HEK293 (cell line): ENCODE data around the gene POLN.

Source experiments
- CTCF ChIA-PET: fragments of 350-600 bp; formaldehyde crosslinking; extraction: SDS; loops from one replicate; lab custom pipeline; 2021; ENCODE audit warnings: antibody characterized with exemption; lab: Yijun Ruan, JAX
- POLR2A ChIA-PET: fragments of 300-600 bp; formaldehyde crosslinking; extraction: SDS; loops from one replicate; lab custom pipeline; 2020; ENCODE audit warnings: antibody characterized with exemption, inconsistent platforms; lab: Yijun Ruan, JAX
- H3K27ac ChIP-seq: fragments of 200-500 bp; sonication (Bioruptor generic); 2 replicates; pipeline ENCODE4 v1.5.1; 2014; ENCODE audit warnings: low read depth, low read length, control low read depth, inconsistent platforms; ENCODE audit errors: extremely low read depth
- H3K36me3 ChIP-seq, 2 experiments: fragments of 200-500 bp in 1 of 2; sonication (Bioruptor generic) in 1 of 2; 1 replicate in 1 of 2; 2 replicates in 1 of 2; pipeline ENCODE4 v1.5.1; 2014 to 2017; ENCODE audit warnings: inconsistent platforms in 2 of 2, low read length in 2 of 2; ENCODE audit not compliant: control insufficient read depth in 2 of 2, insufficient read depth in 1 of 2
- H3K4me1 ChIP-seq: fragments of 200-500 bp; sonication (Bioruptor generic); 2 replicates; pipeline ENCODE4 v1.5.1; 2014; ENCODE audit warnings: mild to moderate bottlenecking, low read length, inconsistent platforms; ENCODE audit not compliant: control insufficient read depth, insufficient read depth
- H3K4me3 ChIP-seq: 2 replicates; pipeline ENCODE4 v1.5.1; 2011; ENCODE audit warnings: low read depth, mild to moderate bottlenecking, control low read depth, low read length, moderate library complexity
- H3K9me3 ChIP-seq: fragments of 200-500 bp; sonication (Bioruptor generic); 2 replicates; pipeline ENCODE4 v1.5.1; 2014; ENCODE audit warnings: low read depth, low read length, inconsistent platforms; ENCODE audit not compliant: control insufficient read depth, insufficient read depth
- AEBP2 ChIP-seq: fragments of 450-650 bp; formaldehyde crosslinking; IDR thresholded peaks from 2 replicates; pipeline ENCODE4 v1.5.1; 2016; ENCODE audit warnings: missing biosample characterization, missing genetic modification characterization, borderline replicate concordance
- PRDM1 ChIP-seq: fragments of 450-650 bp; formaldehyde crosslinking; IDR thresholded peaks from 2 replicates; pipeline ENCODE4; 2016; ENCODE audit warnings: missing biosample characterization, missing genetic modification characterization
- PRDM6 ChIP-seq: fragments of 450-650 bp; formaldehyde crosslinking; IDR thresholded peaks from 2 replicates; pipeline ENCODE4 v1.5.1; 2017; ENCODE audit warnings: missing biosample characterization, missing genetic modification characterization
- SALL2 ChIP-seq: fragments of 450-650 bp; formaldehyde crosslinking; IDR thresholded peaks from 2 replicates; pipeline ENCODE4 v1.5.0; 2017; ENCODE audit warnings: missing biosample characterization, mild to moderate bottlenecking, missing genetic modification characterization, borderline replicate concordance
- ZNF223 ChIP-seq: fragments of 450-650 bp; formaldehyde crosslinking; IDR thresholded peaks from 2 replicates; pipeline ENCODE4 v1.5.1; 2016; ENCODE audit warnings: missing biosample characterization, missing genetic modification characterization
- ZNF311 ChIP-seq: fragments of 450-650 bp; formaldehyde crosslinking; IDR thresholded peaks from 2 replicates; pipeline ENCODE4 v1.5.1; 2017; ENCODE audit warnings: missing biosample characterization, missing genetic modification characterization, borderline replicate concordance
- ZNF366 ChIP-seq: fragments of 450-650 bp; formaldehyde crosslinking; conservative IDR thresholded peaks from 2 replicates; pipeline ENCODE4 v1.5.1; 2016; ENCODE audit warnings: missing biosample characterization, missing genetic modification characterization
- ZNF37A ChIP-seq: fragments of 450-650 bp; IDR thresholded peaks from 2 replicates; pipeline ENCODE4 v1.5.1; 2018; ENCODE audit warnings: missing biosample characterization, missing genetic modification characterization
- ZNF391 ChIP-seq: fragments of 450-650 bp; formaldehyde crosslinking; IDR thresholded peaks from 2 replicates; pipeline ENCODE4 v1.5.1; 2016; ENCODE audit warnings: low read depth, missing biosample characterization, missing genetic modification characterization, borderline replicate concordance
- ZNF560 ChIP-seq: fragments of 450-650 bp; formaldehyde crosslinking; IDR thresholded peaks from 2 replicates; pipeline ENCODE4 v1.5.1; 2017; ENCODE audit warnings: missing biosample characterization, missing genetic modification characterization, borderline replicate concordance
- ZNF571 ChIP-seq: fragments of 450-650 bp; formaldehyde crosslinking; IDR thresholded peaks from 2 replicates; pipeline ENCODE4 v1.5.0; 2017; ENCODE audit warnings: missing biosample characterization, missing genetic modification characterization
- ZNF670 ChIP-seq: fragments of 450-650 bp; formaldehyde crosslinking; IDR thresholded peaks from 2 replicates; pipeline ENCODE4 v1.5.1; 2016; ENCODE audit warnings: missing biosample characterization, missing genetic modification characterization, low read depth
- ZSCAN4 ChIP-seq: fragments of 450-650 bp; formaldehyde crosslinking; IDR thresholded peaks from 2 replicates; pipeline ENCODE4 v1.5.1; 2017; ENCODE audit warnings: missing biosample characterization, missing genetic modification characterization
- TF ChIP-seq, protein P1 (sequence below): fragments of 450-650 bp; formaldehyde crosslinking; IDR thresholded peaks from 2 replicates; pipeline ENCODE4 v1.5.1; 2017; ENCODE audit warnings: missing biosample characterization, missing genetic modification characterization

Gene POLN

GRCh38 chr4:2241003-2241402 lies 918 bp downstream of the POLN start:
- ChIA-PET CTCF (interaction anchor here (1.1 to 2.8 kb wide), 2 partner anchors 21 to 22 kb away, joined by 4 to 10 read pairs; no protein-coding TSS in a partner anchor), POLR2A (interaction anchor here (0.9 to 1.4 kb wide), 4 partner anchors 9 to 109 kb away, joined by 3 to 7 read pairs (median 4); partner anchors contain the start of gene MXD4)
- no peak for TF ChIP-seq ZNF560 (tag by site-specific recombination)
- no peak for TF ChIP-seq ZNF670 (tag by site-specific recombination)
- TF ChIP-seq SALL2 (tag by site-specific recombination), result no peak
- TF ChIP-seq ZNF223 (tag by site-specific recombination), result no peak
- H3K4me1 ChIP-seq, result no peaks in the 10 kb centered on the region; the same call in 1 of the 2 replicates
- H3K36me3 ChIP-seq, result peaks cover 0 to 36% of the 10 kb centered on the region in 2 experiments; a peak in 2 of 3 replicates
- H3K9me3 ChIP-seq, result no peaks in the 10 kb centered on the region
- H3K4me3 ChIP-seq, result peak overlapping the region; percentile 81
- H3K27ac ChIP-seq, result peak overlapping the region; percentile 53; the same call in 1 of the 2 replicates

DNA sequence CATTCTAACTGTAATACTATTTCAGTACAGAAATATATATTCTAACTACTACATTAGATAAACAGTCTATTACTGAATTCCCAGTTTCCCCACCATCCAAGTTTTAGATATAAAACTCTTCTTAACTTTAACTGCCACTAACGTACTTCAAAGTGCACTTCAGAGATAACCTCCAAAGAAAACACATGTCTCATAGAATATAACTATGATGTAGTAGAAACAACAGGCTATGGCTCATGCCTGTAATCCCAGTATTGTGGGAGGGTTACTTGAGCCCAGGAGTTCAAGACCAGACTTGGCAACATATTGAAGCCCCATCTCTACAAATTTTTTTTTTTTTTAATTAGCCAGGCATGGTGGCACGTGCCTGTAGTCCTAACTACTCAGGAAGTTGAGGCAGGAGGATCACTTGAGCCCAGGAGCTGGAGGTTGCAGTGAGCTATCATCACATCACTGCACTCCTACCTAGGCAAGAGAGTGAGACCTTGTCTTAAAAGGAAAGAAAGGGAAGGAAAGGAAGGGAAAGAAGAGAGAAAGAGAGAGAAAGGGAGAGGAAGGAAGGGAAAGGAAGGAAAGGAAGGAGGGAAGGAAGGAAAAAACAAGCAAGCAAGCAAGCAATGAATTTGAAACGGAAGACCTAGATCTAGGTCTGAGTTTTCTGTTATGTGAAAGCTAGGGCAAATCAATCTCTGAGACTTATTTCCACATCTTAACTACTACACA lies 4.8 kb downstream of the POLN start:
- ChIA-PET CTCF (interaction anchor here (0.5 to 1.6 kb wide), 3 partner anchors 17 to 1859 kb away, joined by 3 to 15 read pairs (median 7); no protein-coding TSS in a partner anchor), POLR2A (interaction anchor here (1.7 kb wide), 1 partner anchor 25 kb away, joined by 5 read pairs; the partner anchor contains the start of gene MXD4)
- Histone ChIP-seq H3K4me3 (no peak overlapping the region), H3K27ac (no peak overlapping the region), H3K36me3 (peaks cover 9 to 65% of the 10 kb centered on the region in 2 experiments), H3K9me3 (no peaks in the 10 kb centered on the region), H3K4me1 (no peaks in the 10 kb centered on the region; the same call in 1 of the 2 replicates)
- no peak for TF ChIP-seq ZNF37A
- TF ChIP-seq ZNF366 (tag by site-specific recombination), result peak; percentile 80
- TF ChIP-seq PRDM6 (tag by site-specific recombination), result peak; percentile 64
- TF ChIP-seq SALL2 (tag by site-specific recombination), result no peak
- TF ChIP-seq ZNF311 (tag by site-specific recombination), result no peak
- TF ChIP-seq, protein P1, sequence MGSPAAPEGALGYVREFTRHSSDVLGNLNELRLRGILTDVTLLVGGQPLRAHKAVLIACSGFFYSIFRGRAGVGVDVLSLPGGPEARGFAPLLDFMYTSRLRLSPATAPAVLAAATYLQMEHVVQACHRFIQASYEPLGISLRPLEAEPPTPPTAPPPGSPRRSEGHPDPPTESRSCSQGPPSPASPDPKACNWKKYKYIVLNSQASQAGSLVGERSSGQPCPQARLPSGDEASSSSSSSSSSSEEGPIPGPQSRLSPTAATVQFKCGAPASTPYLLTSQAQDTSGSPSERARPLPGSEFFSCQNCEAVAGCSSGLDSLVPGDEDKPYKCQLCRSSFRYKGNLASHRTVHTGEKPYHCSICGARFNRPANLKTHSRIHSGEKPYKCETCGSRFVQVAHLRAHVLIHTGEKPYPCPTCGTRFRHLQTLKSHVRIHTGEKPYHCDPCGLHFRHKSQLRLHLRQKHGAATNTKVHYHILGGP (tag by site-specific recombination), result no peak
- no peak for TF ChIP-seq ZNF571 (tag by site-specific recombination)
- no peak for TF ChIP-seq AEBP2 (tag by site-specific recombination)
- TF ChIP-seq ZNF391, result no peak
- TF ChIP-seq PRDM1, result peak; percentile 100
- no peak for TF ChIP-seq ZSCAN4
